GM12878 (cell line): Measurements from ENCODE around the gene ASH1L. TPM values are rescaled to one million over a fixed set of nuclear protein-coding genes. Genes with fewer than 3 reads are reported as not detected.

Experiments
- BACH1 ChIP-seq: fragments of 450-650 bp; IDR thresholded peaks from 2 replicates; pipeline ENCODE4 v1.6.1; 2017; ENCODE audit warnings: mild to moderate bottlenecking, borderline replicate concordance
- CHD4 ChIP-seq: fragments of 200-600 bp; sonication (generic); IDR thresholded peaks from 2 replicates; pipeline ENCODE4 v1.6.1; 2016; ENCODE audit warnings: mild to moderate bottlenecking
- E2F8 ChIP-seq: fragments of 450-650 bp; IDR thresholded peaks from 2 replicates; pipeline ENCODE4 v1.6.1; 2018; ENCODE audit warnings: mild to moderate bottlenecking, low read depth, moderate library complexity; ENCODE audit not compliant: partially characterized antibody
- TCF12 ChIP-seq: IDR thresholded peaks from 2 replicates; pipeline ENCODE4 v1.6.1; 2011; ENCODE audit warnings: low read depth, mild to moderate bottlenecking, low read length
- ZBTB40 ChIP-seq: fragments of 450-650 bp; IDR thresholded peaks from 2 replicates; pipeline ENCODE4 v1.6.1; 2016; ENCODE audit warnings: mild to moderate bottlenecking, moderate library complexity, borderline replicate concordance
- ZNF24 ChIP-seq: fragments of 450-650 bp; IDR thresholded peaks from 2 replicates; pipeline ENCODE4 v1.6.1; 2017; ENCODE audit warnings: antibody characterized with exemption, mild to moderate bottlenecking
- polyA plus RNA-seq, 11 experiments: library from polyadenylated mRNA; depleted of rRNA in 4 of 11; unstranded in 6 of 11; stranded (reverse) in 5 of 11; fragments of >200 nt; fragmentation: Nextera tagmentation in 4 of 11; fragmentation: Illumina TruSeq in 1 of 11; extraction: Ambion mirVana in 4 of 11; extraction: Trizol in 1 of 11; gene quantifications; 1 replicate in 1 of 11; 2 replicates in 10 of 11; pipeline versions ENCODE4 v1.2.1 to v1.2.3, GENCODE V29; 2011 to 2016; ENCODE audit warnings: inconsistent platforms in 2 of 11, missing spikeins in 2 of 11, low read depth in 1 of 11
- total RNA-seq, 4 experiments: library from RNA; depleted of rRNA in 3 of 4; stranded (reverse); fragments of >200 nt in 3 of 4; fragmentation: Illumina TruSeq in 1 of 4; extraction: Trizol in 1 of 4; gene quantifications; 2 replicates each; pipeline versions ENCODE4 v1.2.1 to v1.2.3, GENCODE V29; 2013 to 2021
- TF ChIP-seq, protein P1 (sequence below): IDR thresholded peaks from 2 replicates; pipeline ENCODE4 v1.6.1; 2011; ENCODE audit warnings: borderline replicate concordance, low read depth, mild to moderate bottlenecking, moderate library complexity, mixed read lengths, low read length; ENCODE audit not compliant: insufficient read depth; ENCODE audit errors: extremely low read length
- TF ChIP-seq, protein P2 (sequence below): fragments of 450-650 bp; IDR thresholded peaks from 2 replicates; pipeline ENCODE4 v1.6.1; 2017; ENCODE audit warnings: mild to moderate bottlenecking, moderate library complexity
- TF ChIP-seq, protein P3 (sequence below): fragments of 450-650 bp; IDR thresholded peaks from 2 replicates; pipeline ENCODE4 v1.6.1; 2016; ENCODE audit warnings: mild to moderate bottlenecking
- TF ChIP-seq, protein P4 (sequence below): fragments of 450-650 bp; conservative IDR thresholded peaks from 2 replicates; pipeline ENCODE4 v1.6.1; 2017; ENCODE audit warnings: mild to moderate bottlenecking, moderate library complexity

The ASH1L gene
- total and polyA plus RNA-seq, 10 of the 15 experiments (the other 5 are each of a cell fraction or from before 2014, with no cell fraction given), result 1.7 to 23.9 (median 16.6) TPM

GRCh38 chr1:155322953-155323728 lies 239.5 kb downstream of the ASH1L start (continued):
- TF ChIP-seq, protein P1, sequence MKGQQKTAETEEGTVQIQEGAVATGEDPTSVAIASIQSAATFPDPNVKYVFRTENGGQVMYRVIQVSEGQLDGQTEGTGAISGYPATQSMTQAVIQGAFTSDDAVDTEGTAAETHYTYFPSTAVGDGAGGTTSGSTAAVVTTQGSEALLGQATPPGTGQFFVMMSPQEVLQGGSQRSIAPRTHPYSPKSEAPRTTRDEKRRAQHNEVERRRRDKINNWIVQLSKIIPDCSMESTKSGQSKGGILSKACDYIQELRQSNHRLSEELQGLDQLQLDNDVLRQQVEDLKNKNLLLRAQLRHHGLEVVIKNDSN, result no peak
- TF ChIP-seq CHD4, result no peak
- TF ChIP-seq, protein P2, sequence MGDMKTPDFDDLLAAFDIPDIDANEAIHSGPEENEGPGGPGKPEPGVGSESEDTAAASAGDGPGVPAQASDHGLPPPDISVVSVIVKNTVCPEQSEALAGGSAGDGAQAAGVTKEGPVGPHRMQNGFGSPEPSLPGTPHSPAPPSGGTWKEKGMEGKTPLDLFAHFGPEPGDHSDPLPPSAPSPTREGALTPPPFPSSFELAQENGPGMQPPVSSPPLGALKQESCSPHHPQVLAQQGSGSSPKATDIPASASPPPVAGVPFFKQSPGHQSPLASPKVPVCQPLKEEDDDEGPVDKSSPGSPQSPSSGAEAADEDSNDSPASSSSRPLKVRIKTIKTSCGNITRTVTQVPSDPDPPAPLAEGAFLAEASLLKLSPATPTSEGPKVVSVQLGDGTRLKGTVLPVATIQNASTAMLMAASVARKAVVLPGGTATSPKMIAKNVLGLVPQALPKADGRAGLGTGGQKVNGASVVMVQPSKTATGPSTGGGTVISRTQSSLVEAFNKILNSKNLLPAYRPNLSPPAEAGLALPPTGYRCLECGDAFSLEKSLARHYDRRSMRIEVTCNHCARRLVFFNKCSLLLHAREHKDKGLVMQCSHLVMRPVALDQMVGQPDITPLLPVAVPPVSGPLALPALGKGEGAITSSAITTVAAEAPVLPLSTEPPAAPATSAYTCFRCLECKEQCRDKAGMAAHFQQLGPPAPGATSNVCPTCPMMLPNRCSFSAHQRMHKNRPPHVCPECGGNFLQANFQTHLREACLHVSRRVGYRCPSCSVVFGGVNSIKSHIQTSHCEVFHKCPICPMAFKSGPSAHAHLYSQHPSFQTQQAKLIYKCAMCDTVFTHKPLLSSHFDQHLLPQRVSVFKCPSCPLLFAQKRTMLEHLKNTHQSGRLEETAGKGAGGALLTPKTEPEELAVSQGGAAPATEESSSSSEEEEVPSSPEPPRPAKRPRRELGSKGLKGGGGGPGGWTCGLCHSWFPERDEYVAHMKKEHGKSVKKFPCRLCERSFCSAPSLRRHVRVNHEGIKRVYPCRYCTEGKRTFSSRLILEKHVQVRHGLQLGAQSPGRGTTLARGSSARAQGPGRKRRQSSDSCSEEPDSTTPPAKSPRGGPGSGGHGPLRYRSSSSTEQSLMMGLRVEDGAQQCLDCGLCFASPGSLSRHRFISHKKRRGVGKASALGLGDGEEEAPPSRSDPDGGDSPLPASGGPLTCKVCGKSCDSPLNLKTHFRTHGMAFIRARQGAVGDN, result peak; percentile 61; the same call in 1 of the 2 replicates
- 0 out of 2 replicates have a peak, but pooled peaks have one; percentile 20 for TF ChIP-seq ZNF24
- TF ChIP-seq, protein P3, sequence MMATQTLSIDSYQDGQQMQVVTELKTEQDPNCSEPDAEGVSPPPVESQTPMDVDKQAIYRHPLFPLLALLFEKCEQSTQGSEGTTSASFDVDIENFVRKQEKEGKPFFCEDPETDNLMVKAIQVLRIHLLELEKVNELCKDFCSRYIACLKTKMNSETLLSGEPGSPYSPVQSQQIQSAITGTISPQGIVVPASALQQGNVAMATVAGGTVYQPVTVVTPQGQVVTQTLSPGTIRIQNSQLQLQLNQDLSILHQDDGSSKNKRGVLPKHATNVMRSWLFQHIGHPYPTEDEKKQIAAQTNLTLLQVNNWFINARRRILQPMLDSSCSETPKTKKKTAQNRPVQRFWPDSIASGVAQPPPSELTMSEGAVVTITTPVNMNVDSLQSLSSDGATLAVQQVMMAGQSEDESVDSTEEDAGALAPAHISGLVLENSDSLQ, result peak; percentile 30
- TF ChIP-seq TCF12, result 0 out of 2 replicates have a peak, but pooled peaks have one; percentile 46
- peak; percentile 35; the same call in 1 of the 2 replicates for TF ChIP-seq ZBTB40
- 0 out of 2 replicates have a peak, but pooled peaks have one; percentile 27 for TF ChIP-seq BACH1
- TF ChIP-seq, protein P4, sequence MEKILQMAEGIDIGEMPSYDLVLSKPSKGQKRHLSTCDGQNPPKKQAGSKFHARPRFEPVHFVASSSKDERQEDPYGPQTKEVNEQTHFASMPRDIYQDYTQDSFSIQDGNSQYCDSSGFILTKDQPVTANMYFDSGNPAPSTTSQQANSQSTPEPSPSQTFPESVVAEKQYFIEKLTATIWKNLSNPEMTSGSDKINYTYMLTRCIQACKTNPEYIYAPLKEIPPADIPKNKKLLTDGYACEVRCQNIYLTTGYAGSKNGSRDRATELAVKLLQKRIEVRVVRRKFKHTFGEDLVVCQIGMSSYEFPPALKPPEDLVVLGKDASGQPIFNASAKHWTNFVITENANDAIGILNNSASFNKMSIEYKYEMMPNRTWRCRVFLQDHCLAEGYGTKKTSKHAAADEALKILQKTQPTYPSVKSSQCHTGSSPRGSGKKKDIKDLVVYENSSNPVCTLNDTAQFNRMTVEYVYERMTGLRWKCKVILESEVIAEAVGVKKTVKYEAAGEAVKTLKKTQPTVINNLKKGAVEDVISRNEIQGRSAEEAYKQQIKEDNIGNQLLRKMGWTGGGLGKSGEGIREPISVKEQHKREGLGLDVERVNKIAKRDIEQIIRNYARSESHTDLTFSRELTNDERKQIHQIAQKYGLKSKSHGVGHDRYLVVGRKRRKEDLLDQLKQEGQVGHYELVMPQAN, result peak; percentile 72; the same call in 1 of the 2 replicates
- TF ChIP-seq E2F8, result peak; percentile 34
